GM23338 (cell line): Measurements from ENCODE around the gene STING1. TPM values are rescaled to one million over a fixed set of nuclear protein-coding genes. Genes with fewer than 3 reads are reported as not detected.

ENCODE experiments used
- ATAC-seq: fragments of 200-7000 bp; cut with Tn5 transposase; 3 replicates; pipeline ENCODE4 v1.9.1; 2020
- DNase-seq: peaks from one replicate; pipeline ENCODE4 v3.0.0-alpha.2; 2015; ENCODE audit warnings: low spot score
- H2AFZ ChIP-seq: fragments of 200-600 bp; sonication (generic); 2 replicates; pipeline ENCODE4 v1.8.0; 2016; ENCODE audit warnings: antibody characterized with exemption, mild to moderate bottlenecking, moderate library complexity
- H3F3A ChIP-seq: fragments of 200-600 bp; sonication (generic); replicated peaks from 2 replicates; pipeline ENCODE4 v1.8.0; 2017; ENCODE audit warnings: antibody characterized with exemption, mixed run types, low read depth
- H3K27ac ChIP-seq: fragments of 200-600 bp; sonication (generic); 2 replicates; pipeline ENCODE4 v1.6.1; 2016; ENCODE audit warnings: low read depth
- H3K27me3 ChIP-seq: fragments of 200-600 bp; sonication (generic); 2 replicates; pipeline ENCODE4 v1.8.0; 2016; ENCODE audit warnings: mild to moderate bottlenecking, mixed run types, moderate library complexity; ENCODE audit not compliant: insufficient read depth
- H3K36me3 ChIP-seq: fragments of 200-600 bp; sonication (generic); 2 replicates; pipeline ENCODE4 v1.8.0; 2016; ENCODE audit warnings: mild to moderate bottlenecking; ENCODE audit not compliant: insufficient read depth
- H3K4me1 ChIP-seq: fragments of 200-600 bp; sonication (generic); 2 replicates; pipeline ENCODE4 v1.8.0; 2016; ENCODE audit warnings: mild to moderate bottlenecking, moderate library complexity; ENCODE audit not compliant: insufficient read depth
- H3K4me2 ChIP-seq: fragments of 200-600 bp; sonication (generic); 2 replicates; pipeline ENCODE4 v1.7.1; 2017; ENCODE audit warnings: mixed run types
- H3K4me3 ChIP-seq: fragments of 200-600 bp; sonication (generic); 2 replicates; pipeline ENCODE4 v1.6.1; 2016; ENCODE audit warnings: mixed run types
- H3K79me2 ChIP-seq: fragments of 200-600 bp; sonication (generic); replicated peaks from 2 replicates; pipeline ENCODE4 v1.8.0; 2017; ENCODE audit warnings: mild to moderate bottlenecking; ENCODE audit not compliant: insufficient read depth
- H3K9me2 ChIP-seq: fragments of 200-600 bp; sonication (generic); 2 replicates; pipeline ENCODE4 v1.8.0; 2017; ENCODE audit not compliant: insufficient read depth
- H4K20me1 ChIP-seq: fragments of 200-600 bp; sonication (generic); replicated peaks from 2 replicates; pipeline ENCODE4 v1.8.0; 2017; ENCODE audit warnings: mild to moderate bottlenecking; ENCODE audit not compliant: insufficient read depth
- H3K27ac Mint-ChIP-seq: 2 replicates; pipeline ENCODE4 v1.8.0; 2020; ENCODE audit warnings: inconsistent platforms, mild to moderate bottlenecking, moderate library complexity, mixed read lengths
- H3K27me3 Mint-ChIP-seq: 3 replicates; pipeline ENCODE4 v1.8.0; 2022; ENCODE audit warnings: low read depth, mild to moderate bottlenecking, moderate library complexity, mixed read lengths, inconsistent platforms; ENCODE audit not compliant: insufficient read depth, poor library complexity
- H3K36me3 Mint-ChIP-seq: 3 replicates; pipeline ENCODE4 v1.8.0; 2021; ENCODE audit warnings: low read depth, mild to moderate bottlenecking, inconsistent platforms, moderate library complexity, mixed read lengths
- H3K4me1 Mint-ChIP-seq: 3 replicates; pipeline ENCODE4 v1.8.0; 2020; ENCODE audit warnings: mild to moderate bottlenecking, inconsistent platforms, mixed read lengths
- H3K4me3 Mint-ChIP-seq: 3 replicates; pipeline ENCODE4 v1.8.0; 2021; ENCODE audit warnings: moderate library complexity, mild to moderate bottlenecking, inconsistent platforms, mixed read lengths
- H3K9me3 Mint-ChIP-seq: 3 replicates; pipeline ENCODE4 v1.8.0; 2020; ENCODE audit warnings: moderate library complexity, mild to moderate bottlenecking, inconsistent platforms, mixed read lengths
- CREB1 ChIP-seq: fragments of 250-450 bp; sonication (Bioruptor Pico); IDR thresholded peaks from 2 replicates; pipeline ENCODE4 v1.5.0; 2020; ENCODE audit warnings: low read depth, mild to moderate bottlenecking, moderate library complexity
- ETS1 ChIP-seq: IDR thresholded peaks from 2 replicates; pipeline ENCODE4 v1.6.1; 2016; ENCODE audit warnings: antibody characterized with exemption
- EZH2 ChIP-seq: fragments of 200-600 bp; sonication (generic); IDR thresholded peaks from one replicate; pipeline ENCODE4 v1.8.0; 2017; ENCODE audit warnings: antibody characterized with exemption, mild to moderate bottlenecking, low read depth; ENCODE audit not compliant: unreplicated experiment
- EZH2phosphoT487 ChIP-seq: fragments of 200-600 bp; sonication (generic); IDR thresholded peaks from one replicate; pipeline ENCODE4 v1.8.1; 2018; ENCODE audit warnings: antibody characterized with exemption; ENCODE audit not compliant: unreplicated experiment
- JUNB ChIP-seq: IDR thresholded peaks from one replicate; pipeline ENCODE4 v1.6.1; 2016; ENCODE audit warnings: antibody characterized with exemption; ENCODE audit not compliant: unreplicated experiment
- NANOG ChIP-seq: IDR thresholded peaks from 2 replicates; pipeline ENCODE4 v1.6.1; 2016; ENCODE audit warnings: antibody characterized with exemption, borderline replicate concordance
- POLR2AphosphoS5 ChIP-seq: IDR thresholded peaks from 2 replicates; pipeline ENCODE4 v1.6.1; 2016; ENCODE audit warnings: antibody characterized with exemption, low read depth
- STAT1 ChIP-seq: IDR thresholded peaks from one replicate; pipeline ENCODE4 v1.6.1; 2016; ENCODE audit warnings: antibody characterized with exemption; ENCODE audit not compliant: unreplicated experiment
- ZNF114 ChIP-seq: fragments of 250-450 bp; sonication (Bioruptor Pico); IDR thresholded peaks from 2 replicates; pipeline ENCODE4 v1.5.0; 2020; ENCODE audit warnings: mild to moderate bottlenecking, moderate library complexity
- ZNF331 ChIP-seq: fragments of 250-450 bp; sonication (Bioruptor Pico); IDR thresholded peaks from 2 replicates; pipeline ENCODE4 v1.5.0; 2020; ENCODE audit warnings: low read depth, mild to moderate bottlenecking, moderate library complexity
- ZNF462 ChIP-seq: fragments of 250-450 bp; sonication (Bioruptor Pico); IDR thresholded peaks from 2 replicates; pipeline ENCODE4 v1.5.0; 2020; ENCODE audit warnings: mild to moderate bottlenecking, moderate library complexity
- polyA plus RNA-seq: library from polyadenylated mRNA; unstranded; fragments of >200 nt; fragmentation: Nextera tagmentation; extraction: Ambion mirVana; gene quantifications from 2 replicates; pipeline ENCODE4 v1.2.1, GENCODE V29; 2016
- total RNA-seq: library from RNA; depleted of rRNA; stranded (reverse); fragments of >200 nt; shearing (Covaris generic); gene quantifications from 2 replicates; pipeline ENCODE4 v1.2.3, GENCODE V29; 2014
- TF ChIP-seq, protein P1 (sequence below): IDR thresholded peaks from one replicate; pipeline ENCODE4 v1.6.1; 2018; ENCODE audit warnings: antibody characterized with exemption; ENCODE audit not compliant: unreplicated experiment
- TF ChIP-seq, protein P2 (sequence below), 2 experiments: fragments of 200-600 bp in 1 of 2; sonication (generic) in 1 of 2; conservative IDR thresholded peaks; 2 replicates each; pipeline versions ENCODE4 v1.5.1 to v1.6.1; 2016 to 2017; ENCODE audit warnings: antibody characterized with exemption in 2 of 2, low read depth in 2 of 2, mild to moderate bottlenecking in 2 of 2, moderate library complexity in 1 of 2

Gene STING1
- total and polyA plus RNA-seq, 2 experiments from 2014 or later, result 0.66 TPM; not detected in 1

- ATAC-seq, result no peak
- Mint-ChIP-seq H3K36me3 (no peaks in the 10 kb centered on the region), H3K27ac (no peak overlapping the region), H3K9me3 (no peaks in the 10 kb centered on the region), H3K27me3 (peaks cover 10% of the 10 kb centered on the region), H3K4me3 (no peak overlapping the region), H3K4me1 (peaks cover 11% of the 10 kb centered on the region)
- no peak for DNase-seq
- Histone ChIP-seq H3K4me3 (no peak overlapping the region), H3K4me2 (no peak overlapping the region), H3K9me2 (no peaks in the 10 kb centered on the region), H3K27ac (no peak overlapping the region), H4K20me1 (no peaks in the 10 kb centered on the region), H3K27me3 (no peaks in the 10 kb centered on the region), H3F3A (no peaks in the 10 kb centered on the region), H3K4me1 (0 out of 2 replicates have a peak, but pooled peaks cover 1% of the 10 kb centered on the region), H3K79me2 (no peaks in the 10 kb centered on the region), H2AFZ (peak overlapping the region; percentile 69; the same call in 1 of the 2 replicates), H3K36me3 (no peaks in the 10 kb centered on the region)
- no peak for TF ChIP-seq EZH2phosphoT487
- no peak for TF ChIP-seq NANOG
- no peak for TF ChIP-seq CREB1 (CRISPR knock-in tag)
- TF ChIP-seq JUNB, result no peak
- TF ChIP-seq ZNF462 (CRISPR knock-in tag), result no peak
- TF ChIP-seq ETS1, result no peak
- TF ChIP-seq, protein P1, sequence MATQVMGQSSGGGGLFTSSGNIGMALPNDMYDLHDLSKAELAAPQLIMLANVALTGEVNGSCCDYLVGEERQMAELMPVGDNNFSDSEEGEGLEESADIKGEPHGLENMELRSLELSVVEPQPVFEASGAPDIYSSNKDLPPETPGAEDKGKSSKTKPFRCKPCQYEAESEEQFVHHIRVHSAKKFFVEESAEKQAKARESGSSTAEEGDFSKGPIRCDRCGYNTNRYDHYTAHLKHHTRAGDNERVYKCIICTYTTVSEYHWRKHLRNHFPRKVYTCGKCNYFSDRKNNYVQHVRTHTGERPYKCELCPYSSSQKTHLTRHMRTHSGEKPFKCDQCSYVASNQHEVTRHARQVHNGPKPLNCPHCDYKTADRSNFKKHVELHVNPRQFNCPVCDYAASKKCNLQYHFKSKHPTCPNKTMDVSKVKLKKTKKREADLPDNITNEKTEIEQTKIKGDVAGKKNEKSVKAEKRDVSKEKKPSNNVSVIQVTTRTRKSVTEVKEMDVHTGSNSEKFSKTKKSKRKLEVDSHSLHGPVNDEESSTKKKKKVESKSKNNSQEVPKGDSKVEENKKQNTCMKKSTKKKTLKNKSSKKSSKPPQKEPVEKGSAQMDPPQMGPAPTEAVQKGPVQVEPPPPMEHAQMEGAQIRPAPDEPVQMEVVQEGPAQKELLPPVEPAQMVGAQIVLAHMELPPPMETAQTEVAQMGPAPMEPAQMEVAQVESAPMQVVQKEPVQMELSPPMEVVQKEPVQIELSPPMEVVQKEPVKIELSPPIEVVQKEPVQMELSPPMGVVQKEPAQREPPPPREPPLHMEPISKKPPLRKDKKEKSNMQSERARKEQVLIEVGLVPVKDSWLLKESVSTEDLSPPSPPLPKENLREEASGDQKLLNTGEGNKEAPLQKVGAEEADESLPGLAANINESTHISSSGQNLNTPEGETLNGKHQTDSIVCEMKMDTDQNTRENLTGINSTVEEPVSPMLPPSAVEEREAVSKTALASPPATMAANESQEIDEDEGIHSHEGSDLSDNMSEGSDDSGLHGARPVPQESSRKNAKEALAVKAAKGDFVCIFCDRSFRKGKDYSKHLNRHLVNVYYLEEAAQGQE, result no peak
- TF ChIP-seq EZH2, result no peak
- TF ChIP-seq, protein P2, sequence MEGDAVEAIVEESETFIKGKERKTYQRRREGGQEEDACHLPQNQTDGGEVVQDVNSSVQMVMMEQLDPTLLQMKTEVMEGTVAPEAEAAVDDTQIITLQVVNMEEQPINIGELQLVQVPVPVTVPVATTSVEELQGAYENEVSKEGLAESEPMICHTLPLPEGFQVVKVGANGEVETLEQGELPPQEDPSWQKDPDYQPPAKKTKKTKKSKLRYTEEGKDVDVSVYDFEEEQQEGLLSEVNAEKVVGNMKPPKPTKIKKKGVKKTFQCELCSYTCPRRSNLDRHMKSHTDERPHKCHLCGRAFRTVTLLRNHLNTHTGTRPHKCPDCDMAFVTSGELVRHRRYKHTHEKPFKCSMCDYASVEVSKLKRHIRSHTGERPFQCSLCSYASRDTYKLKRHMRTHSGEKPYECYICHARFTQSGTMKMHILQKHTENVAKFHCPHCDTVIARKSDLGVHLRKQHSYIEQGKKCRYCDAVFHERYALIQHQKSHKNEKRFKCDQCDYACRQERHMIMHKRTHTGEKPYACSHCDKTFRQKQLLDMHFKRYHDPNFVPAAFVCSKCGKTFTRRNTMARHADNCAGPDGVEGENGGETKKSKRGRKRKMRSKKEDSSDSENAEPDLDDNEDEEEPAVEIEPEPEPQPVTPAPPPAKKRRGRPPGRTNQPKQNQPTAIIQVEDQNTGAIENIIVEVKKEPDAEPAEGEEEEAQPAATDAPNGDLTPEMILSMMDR (conservative IDR thresholded peaks at IDR 0.05; ENCODE audit: low read depth in 2 of 2), result no peak
- no peak for TF ChIP-seq ZNF331 (CRISPR knock-in tag)
- no peak for TF ChIP-seq ZNF114 (CRISPR knock-in tag)
- no peak for TF ChIP-seq STAT1
- TF ChIP-seq POLR2AphosphoS5, result no peak
Observed at GRCh38 chr5:139481122-139481533, 1.4 kb downstream of the STING1 start.
